GM19238 (cell line): Measurements from ENCODE around the gene UBE2K.
"Not testable (repeated sequence)": the region's sequence is repeated elsewhere in the genome, so short reads cannot be mapped to it uniquely, and the experiment has no call there.

ENCODE experiments used
- DNase-seq: peaks from one replicate; pipeline ENCODE4 v3.0.0; 2011; ENCODE audit warnings: low spot score; ENCODE audit not compliant: insufficient read length

The UBE2K gene

GRCh38 chr4:39792976-39793375, 95.0 kb downstream of the UBE2K start:
- DNase-seq = not testable (repeated sequence)

GRCh38 chr4:39802005-39802404, 104.1 kb downstream of the UBE2K start:
- no peak for DNase-seq

GRCh38 chr4:39808231-39808749, 110.4 kb downstream of the UBE2K start:
- no peak for DNase-seq

- DNase-seq = no peak
Observed at GRCh38 chr4:39812500-39812899, 114.6 kb downstream of the UBE2K start.

GRCh38 chr4:39813033-39813432, 115.1 kb downstream of the UBE2K start:
- not testable (repeated sequence) for DNase-seq

- DNase-seq = not testable (repeated sequence)
Observed at GRCh38 chr4:39813761-39814160, 115.8 kb downstream of the UBE2K start.

GRCh38 chr4:39814403-39815185, 116.7 kb downstream of the UBE2K start:
- no peak for DNase-seq

GRCh38 chr4:39818646-39819045, 120.7 kb downstream of the UBE2K start:
- no peak for DNase-seq

- DNase-seq = no peak
Observed at GRCh38 chr4:39820186-39820585, 122.2 kb downstream of the UBE2K start.

- no peak for DNase-seq
Observed at GRCh38 chr4:39821951-39822350, 124.0 kb downstream of the UBE2K start.

- no peak for DNase-seq
Observed at GRCh38 chr4:39822662-39823061, 124.7 kb downstream of the UBE2K start.

GRCh38 chr4:39823191-39823590, 125.3 kb downstream of the UBE2K start:
- DNase-seq = no peak

- no peak for DNase-seq
Observed at GRCh38 chr4:39825090-39825489, 127.2 kb downstream of the UBE2K start.

- DNase-seq = no peak
Observed at GRCh38 chr4:39825741-39826231, 127.8 kb downstream of the UBE2K start.
